Neutrophil (primary cell): Measurements from ENCODE around the gene CDK12.

Experiments used
- H3K27ac ChIP-seq: fragments of 200-600 bp; sonication (generic); 2 replicates; pipeline ENCODE4 v1.5.1; 2016; ENCODE audit warnings: mild to moderate bottlenecking, moderate library complexity
- H3K27me3 ChIP-seq: fragments of 200-600 bp; sonication (generic); 2 replicates; pipeline ENCODE4 v1.6.0; 2016; ENCODE audit warnings: mild to moderate bottlenecking
- H3K36me3 ChIP-seq: fragments of 200-600 bp; sonication (generic); 2 replicates; pipeline ENCODE4 v1.5.1; 2017
- H3K4me1 ChIP-seq, 2 experiments: fragments of 200-600 bp in 1 of 2; sonication (generic) in 1 of 2; 1 replicate in 1 of 2; 2 replicates in 1 of 2; pipeline versions ENCODE4 v1.5.1 to v1.6.1; 2013 to 2016; ENCODE audit warnings: low read depth in 1 of 2, low read length in 1 of 2, mild to moderate bottlenecking in 1 of 2, moderate library complexity in 1 of 2; ENCODE audit not compliant: control insufficient read depth in 1 of 2, insufficient read depth in 1 of 2
- H3K4me3 ChIP-seq, 2 experiments: fragments of 200-600 bp in 1 of 2; sonication (generic) in 1 of 2; 1 replicate in 1 of 2; 2 replicates in 1 of 2; pipeline ENCODE4 v1.5.1; 2013 to 2016; ENCODE audit warnings: low read depth in 1 of 2, low read length in 1 of 2, mild to moderate bottlenecking in 1 of 2, moderate library complexity in 1 of 2
- H3K9me3 ChIP-seq: fragments of 200-600 bp; sonication (generic); 2 replicates; pipeline ENCODE4 v1.5.1; 2016
- CTCF ChIP-seq: fragments of 200-600 bp; sonication (generic); IDR thresholded peaks from 2 replicates; pipeline ENCODE4 v1.5.1; 2016; ENCODE audit warnings: antibody characterized with exemption

CDK12 gene

DNA sequence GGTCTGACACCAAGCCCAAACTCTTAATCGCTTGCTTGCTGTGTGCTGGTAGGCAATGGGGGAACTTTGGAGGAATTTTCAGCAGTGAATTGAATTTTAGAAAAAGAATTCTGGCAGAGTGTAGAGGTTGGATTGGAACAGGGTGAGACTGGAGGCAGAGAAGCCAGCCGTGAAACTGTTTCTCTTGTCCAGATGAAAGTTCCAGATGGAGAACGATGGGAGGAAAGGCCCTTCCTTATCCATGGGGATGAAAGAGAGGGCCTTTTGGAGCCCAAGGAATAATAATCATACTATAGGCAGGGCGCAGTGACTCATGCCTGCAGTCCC lies 120.4 kb downstream of the CDK12 start:
- no peak for TF ChIP-seq CTCF
- no peaks in the 10 kb centered on the region for H3K4me1 ChIP-seq
- H3K9me3 ChIP-seq, result no peaks in the 10 kb centered on the region
- peaks cover 39% of the 10 kb centered on the region for H3K27me3 ChIP-seq
- no peak overlapping the region for H3K4me3 ChIP-seq
- H3K36me3 ChIP-seq, result no peaks in the 10 kb centered on the region
- no peak overlapping the region for H3K27ac ChIP-seq

GRCh38 chr17:39582658-39583057 lies 121.4 kb downstream of the CDK12 start:
- H3K27ac ChIP-seq, result no peak overlapping the region
- H3K9me3 ChIP-seq, result no peaks in the 10 kb centered on the region
- no peaks in the 10 kb centered on the region for H3K36me3 ChIP-seq
- H3K27me3 ChIP-seq, result peaks cover 41% of the 10 kb centered on the region
- no peak for TF ChIP-seq CTCF
- no peaks in the 10 kb centered on the region for H3K4me1 ChIP-seq
- no peak overlapping the region for H3K4me3 ChIP-seq
